ENCODE measurements around the gene CCDC83.
"Not testable (repeated sequence)": the region's sequence is repeated elsewhere in the genome, so short reads cannot be mapped to it uniquely, and the experiment has no call there.

The CCDC83 gene

GRCh38 chr11:85886089-85887056 lies 31.2 kb downstream of the CCDC83 start:
- H3K4me3 ChIP-seq (ENCODE audit: low read depth, low read length): no peak overlapping the region

- H3K4me3 ChIP-seq (ENCODE audit: low read depth, low read length): no peak overlapping the region
These were observed 33.9 kb downstream of the CCDC83 start for GRCh38 chr11:85889108-85889507.

DNA sequence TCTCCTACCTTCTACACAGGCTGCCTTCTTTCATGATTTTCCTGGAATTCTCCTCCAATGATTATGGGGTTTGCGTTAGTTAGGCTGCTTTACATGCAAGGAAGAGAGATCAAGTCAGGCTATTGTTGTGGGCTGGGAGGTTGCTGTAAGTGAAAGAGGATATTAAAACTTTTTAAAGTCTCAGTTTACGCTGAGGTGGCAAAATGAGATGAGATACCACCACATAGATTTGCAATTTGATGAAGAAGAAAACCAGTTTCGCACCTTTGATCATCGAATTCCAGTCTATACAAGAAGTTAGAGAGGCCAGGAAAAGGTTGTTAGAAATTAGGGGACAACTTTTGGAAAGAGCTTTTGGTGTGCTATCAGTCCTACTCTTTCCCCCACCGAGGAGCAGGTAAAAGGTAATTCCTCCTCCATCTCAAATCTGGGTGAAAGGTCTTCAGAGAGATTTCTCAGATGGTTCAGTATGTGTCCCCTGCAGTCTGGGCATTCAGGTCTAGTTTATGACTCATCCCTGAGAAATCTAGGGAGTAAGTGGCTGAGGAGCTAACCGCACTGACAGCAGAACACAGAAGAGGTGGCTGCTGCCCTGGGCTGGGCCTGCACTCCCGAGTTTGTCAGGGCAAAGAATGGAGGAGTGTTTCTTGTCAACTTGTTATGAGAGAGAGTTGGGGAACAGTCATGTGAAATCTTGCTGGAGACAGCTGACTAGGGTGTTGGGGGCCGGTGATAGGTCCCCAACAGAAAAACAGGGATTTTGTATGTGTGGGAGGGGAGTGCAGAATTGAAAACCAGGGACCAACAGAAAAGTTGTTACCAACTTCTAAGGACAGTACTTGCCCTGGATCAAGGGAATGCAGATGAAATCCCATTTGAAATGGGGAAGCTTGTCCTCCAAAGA lies 34.7 kb downstream of the CCDC83 start:
- no peak overlapping the region for H3K4me3 ChIP-seq (ENCODE audit: low read depth, low read length)

- H3K4me3 ChIP-seq (ENCODE audit: low read depth, low read length): no peak overlapping the region
These were observed 38.2 kb downstream of the CCDC83 start for GRCh38 chr11:85893395-85893794.

DNA sequence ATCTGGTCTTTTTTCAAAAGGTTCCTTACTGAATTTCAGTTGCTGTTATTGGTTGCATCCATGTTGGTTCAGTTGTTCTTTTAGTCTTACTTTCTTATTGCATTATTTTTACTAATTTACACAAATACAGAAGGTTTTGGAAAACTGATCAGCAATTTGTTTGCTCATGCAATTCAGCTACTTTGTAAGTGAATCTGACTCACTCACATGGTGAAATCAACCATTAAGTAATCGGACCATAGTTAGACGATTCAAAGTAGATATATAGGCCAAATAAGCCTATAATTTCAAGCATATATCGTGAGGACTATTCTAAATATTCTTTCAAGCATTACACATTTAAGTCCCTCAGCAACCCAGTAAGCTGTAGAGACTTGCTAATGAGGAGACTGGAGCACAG lies 41.7 kb downstream of the CCDC83 start:
- no peak overlapping the region for H3K4me3 ChIP-seq (ENCODE audit: low read depth, low read length)

- H3K4me3 ChIP-seq (ENCODE audit: low read depth, low read length): no peak overlapping the region
These were observed 43.3 kb downstream of the CCDC83 start for GRCh38 chr11:85898456-85898855.

- no peak overlapping the region for H3K4me3 ChIP-seq (ENCODE audit: low read depth, low read length)
These were observed 47.2 kb downstream of the CCDC83 start for GRCh38 chr11:85902353-85902752.

GRCh38 chr11:85903406-85903805 lies 48.2 kb downstream of the CCDC83 start:
- no peak overlapping the region for H3K4me3 ChIP-seq (ENCODE audit: low read depth, low read length)

DNA sequence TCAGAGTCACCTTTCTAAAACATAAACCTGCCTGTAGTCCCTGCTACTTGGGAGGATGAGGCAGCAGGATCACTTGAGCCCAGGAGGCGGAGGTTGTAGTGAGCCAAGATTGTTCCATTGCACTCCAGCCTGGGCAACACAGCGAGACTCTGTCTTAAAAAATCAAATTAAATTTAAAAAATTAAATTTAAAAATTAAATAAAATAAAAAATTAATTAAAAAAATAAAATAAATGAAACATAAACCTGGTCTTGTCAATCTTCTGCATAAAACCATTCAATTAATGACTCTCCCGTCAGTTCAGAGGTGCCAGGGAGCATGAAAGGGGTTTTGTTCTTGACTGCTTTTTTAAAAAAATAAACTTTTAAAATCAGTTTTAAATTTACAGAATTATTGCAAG lies 48.6 kb downstream of the CCDC83 start:
- no peak overlapping the region for H3K4me3 ChIP-seq (ENCODE audit: low read depth, low read length)

DNA sequence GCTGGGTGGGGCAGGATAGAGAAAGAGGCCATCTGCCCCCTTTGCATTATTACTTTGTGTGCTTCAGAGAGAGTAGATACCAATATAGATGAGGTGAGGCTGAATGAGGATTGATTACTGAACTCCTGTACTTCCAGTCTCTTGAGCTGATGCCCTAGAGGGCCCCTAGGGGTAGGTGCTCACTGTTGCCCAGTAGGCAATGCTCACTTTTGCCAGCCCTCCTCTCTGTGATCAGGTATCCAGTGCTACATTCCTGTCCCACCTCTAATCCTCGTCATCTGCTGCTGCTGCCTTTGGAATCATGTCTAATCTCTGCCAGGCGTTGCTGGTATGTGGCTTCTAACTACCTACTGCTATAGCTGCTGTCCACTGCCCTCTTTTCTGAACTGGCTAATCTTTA lies 57.2 kb downstream of the CCDC83 start:
- no peak overlapping the region for H3K4me3 ChIP-seq (ENCODE audit: low read depth, low read length)

DNA sequence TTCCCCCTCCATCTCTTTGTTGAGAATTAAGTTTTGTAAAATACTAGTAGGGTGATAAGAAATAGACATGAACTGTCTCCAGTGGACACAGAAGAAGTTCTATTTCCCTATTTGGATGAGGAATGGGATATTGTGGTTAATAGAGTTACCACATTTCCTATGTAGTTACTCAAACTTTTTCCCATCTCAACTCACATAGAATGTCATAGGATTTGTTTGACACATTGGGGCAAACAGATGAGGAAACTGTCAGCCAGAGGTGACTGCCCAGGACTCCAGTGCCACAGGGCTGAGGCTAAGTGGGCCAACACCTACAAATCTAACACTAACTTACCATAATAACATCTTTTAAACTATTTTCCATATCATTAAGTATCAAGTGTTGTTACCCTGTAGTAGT lies 58.3 kb downstream of the CCDC83 start:
- H3K4me3 ChIP-seq (ENCODE audit: low read depth, low read length): no peak overlapping the region

DNA sequence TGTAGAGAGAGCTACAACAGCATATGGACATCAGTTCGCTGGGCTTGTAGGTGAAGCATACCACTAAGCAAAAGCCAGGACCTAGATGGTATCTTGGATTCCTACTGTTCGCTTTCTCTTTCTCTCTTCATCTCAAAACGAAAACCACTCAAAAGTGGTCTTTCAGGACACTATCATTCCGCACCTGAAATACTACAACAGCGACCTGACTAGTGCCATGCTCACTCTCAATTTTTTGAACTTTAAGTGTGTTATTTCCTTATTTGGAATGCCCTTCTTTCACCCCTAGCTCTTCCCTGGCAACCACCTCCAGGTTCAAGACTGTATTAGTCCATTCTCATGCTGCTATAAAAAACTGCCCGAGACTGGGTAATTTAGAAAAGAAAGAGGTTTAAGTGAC lies 59.2 kb downstream of the CCDC83 start:
- H3K4me3 ChIP-seq (ENCODE audit: low read depth, low read length): no peak overlapping the region

DNA sequence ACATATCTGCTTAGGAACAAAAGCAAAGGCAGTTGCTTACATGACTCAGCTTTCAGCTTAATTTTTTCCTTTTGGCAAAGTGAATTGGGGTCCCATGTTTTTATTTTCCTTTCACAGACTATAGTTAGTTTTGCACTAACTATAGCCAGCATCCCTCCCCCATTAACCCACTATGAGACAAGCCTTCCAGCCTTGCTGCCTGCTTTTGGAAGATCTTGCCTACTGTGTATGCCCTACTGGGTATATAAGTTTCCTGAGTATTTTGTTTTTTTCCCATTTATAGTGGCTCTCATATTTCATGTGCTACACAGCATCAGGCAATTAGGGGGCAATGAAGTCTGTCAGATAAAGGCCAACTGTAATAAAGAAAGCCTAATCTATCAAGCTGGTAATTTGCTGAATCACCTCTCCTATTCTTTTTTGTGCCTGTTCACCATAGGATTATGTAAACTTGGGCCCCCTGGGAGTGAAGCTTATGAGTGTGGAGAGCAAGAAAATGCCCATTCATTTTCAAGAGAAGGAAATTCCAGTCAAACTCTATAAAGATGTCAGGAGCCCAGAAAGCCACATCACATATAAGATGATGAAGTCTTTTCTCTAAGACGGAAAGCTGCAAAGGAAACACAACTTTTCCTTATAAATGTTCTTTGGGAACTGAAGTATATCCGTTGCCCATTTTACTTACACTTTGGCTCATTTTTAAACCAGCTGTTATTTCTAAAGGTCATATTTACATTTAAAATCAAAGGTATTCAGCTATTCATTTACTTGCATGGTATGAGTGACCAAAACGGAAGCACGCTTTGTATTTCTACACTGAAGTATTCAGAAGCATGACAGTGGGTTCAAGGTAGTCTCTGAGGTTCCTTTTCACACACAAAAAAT lies 64.0 kb downstream of the CCDC83 start:
- H3K4me3 ChIP-seq (ENCODE audit: low read depth, low read length): no peak overlapping the region

DNA sequence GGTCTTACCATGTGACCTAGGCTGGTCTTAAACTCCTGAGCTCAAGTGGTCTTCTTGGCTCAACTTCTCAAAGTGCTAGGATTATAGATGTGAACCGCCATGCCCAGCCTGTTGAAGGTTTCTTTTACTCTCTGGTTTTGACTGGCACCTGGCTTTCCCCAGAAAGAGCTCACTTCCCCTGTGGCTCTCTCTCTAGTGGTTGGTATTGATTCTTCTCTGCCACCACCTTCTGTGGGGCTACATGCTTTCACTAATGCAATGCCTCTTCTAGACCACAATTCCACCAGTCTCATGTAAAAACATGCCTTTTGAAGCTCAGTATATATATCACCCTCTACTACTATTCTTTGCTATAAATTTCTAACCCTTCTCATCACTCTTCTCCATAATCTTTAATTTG lies 67.2 kb downstream of the CCDC83 start:
- no peak overlapping the region for H3K4me3 ChIP-seq (ENCODE audit: low read depth, low read length)

DNA sequence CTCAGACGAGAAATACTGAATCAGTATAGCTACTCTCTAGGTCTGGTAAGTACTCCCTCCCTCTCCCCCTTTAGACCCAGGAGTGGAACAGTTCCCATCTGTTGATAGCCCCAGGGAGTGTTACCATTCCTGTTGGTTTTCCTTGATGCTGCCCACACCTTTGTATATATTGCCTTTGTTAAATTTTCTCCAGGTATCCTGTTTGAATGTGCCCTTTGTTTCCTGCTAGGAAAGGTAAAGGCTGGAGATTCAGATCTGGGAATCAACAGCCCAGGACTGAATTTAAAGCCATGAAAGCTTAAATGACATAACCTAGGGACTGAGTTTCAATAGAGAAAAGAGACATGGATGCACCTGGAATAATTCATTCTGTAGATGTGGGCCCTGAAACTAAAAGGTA lies 68.3 kb downstream of the CCDC83 start:
- no peak overlapping the region for H3K4me3 ChIP-seq (ENCODE audit: low read depth, low read length)

DNA sequence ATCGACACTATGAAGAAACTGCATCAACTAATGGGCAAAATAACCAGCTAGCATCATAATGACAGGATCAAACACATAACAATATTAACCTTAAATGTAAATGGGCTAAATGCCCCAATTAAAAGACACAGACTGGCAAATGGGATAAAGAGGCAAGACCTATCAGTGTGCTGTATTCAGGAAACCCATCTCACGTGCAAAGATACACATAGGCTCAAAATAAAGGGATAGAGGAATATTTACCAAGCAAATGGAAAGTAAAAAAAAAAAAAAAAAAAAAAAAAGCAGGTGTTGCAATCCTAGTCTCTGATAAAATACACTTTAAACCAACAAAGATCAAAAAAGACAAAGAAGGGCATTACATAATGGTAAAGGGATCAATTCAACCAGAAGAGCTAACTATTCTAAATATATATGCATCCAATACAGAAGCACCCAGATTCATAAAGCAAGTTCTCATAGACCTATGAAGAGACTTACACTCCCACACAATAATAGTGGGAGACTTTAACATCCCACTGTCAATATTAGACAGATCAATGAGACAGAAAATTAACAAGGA lies 71.6 kb downstream of the CCDC83 start:
- not testable (repeated sequence) for H3K4me3 ChIP-seq (ENCODE audit: low read depth, low read length)

DNA sequence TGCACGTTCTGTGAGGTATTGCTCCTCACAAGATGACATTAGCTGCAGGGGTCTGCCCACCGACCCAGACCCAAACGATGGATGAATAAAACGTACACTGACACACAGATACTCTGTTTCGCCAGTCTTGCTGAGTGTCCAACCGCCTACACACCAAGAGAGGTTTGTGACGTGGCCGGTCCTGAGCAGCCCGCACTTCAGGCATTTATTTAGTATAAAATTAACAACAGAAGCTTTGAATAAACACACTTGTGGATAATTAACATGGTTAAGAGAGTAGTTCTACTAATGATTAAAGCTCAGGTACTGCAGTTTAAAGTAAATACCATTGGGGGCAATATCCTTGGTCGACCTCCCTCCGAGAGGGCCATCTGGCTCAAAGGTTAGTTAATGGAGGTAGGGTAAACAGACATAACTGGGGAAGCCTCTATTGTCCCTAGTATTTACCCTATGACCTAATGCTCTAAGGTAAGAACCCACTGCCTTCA lies 75.7 kb downstream of the CCDC83 start:
- no peak overlapping the region for H3K4me3 ChIP-seq (ENCODE audit: low read depth, low read length)

DNA sequence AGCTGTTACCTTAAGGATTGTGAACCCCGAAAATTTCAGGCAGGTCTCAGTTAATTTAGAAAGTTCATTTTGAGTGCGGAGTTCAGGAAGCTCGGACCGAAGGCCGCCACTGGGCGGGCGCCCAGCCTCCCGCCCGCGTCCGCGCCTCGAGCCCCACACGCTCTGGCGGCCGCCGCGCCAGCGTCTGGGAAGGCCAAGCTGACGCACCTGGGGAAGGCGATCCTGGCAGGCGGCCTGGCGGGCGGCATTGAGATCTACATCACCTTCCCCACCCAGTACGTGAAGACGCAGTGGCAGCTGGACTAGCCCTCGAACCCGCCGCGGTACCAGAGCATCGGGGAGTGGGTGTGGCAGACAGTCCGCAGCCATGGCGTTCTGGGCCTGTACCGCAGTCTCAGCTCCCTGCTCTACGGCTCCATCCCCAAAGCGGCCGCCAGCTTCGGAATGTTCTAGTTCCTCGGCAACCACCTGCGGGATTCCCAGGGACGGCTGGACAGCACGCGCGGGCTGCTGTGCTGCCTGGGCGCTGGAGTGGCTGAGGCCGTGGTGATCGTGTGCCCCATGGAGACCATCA lies 79.5 kb downstream of the CCDC83 start:
- H3K4me3 ChIP-seq (ENCODE audit: low read depth, low read length): no peak overlapping the region

GRCh38 chr11:85935751-85936150 lies 80.6 kb downstream of the CCDC83 start:
- H3K4me3 ChIP-seq (ENCODE audit: low read depth, low read length): no peak overlapping the region

- H3K4me3 ChIP-seq (ENCODE audit: low read depth, low read length): no peak overlapping the region
These were observed 82.7 kb downstream of the CCDC83 start for GRCh38 chr11:85937835-85938234.
